GM10266 (cell line): Measurements from ENCODE around the gene MCM3AP.

ENCODE experiments used
- DNase-seq: peaks from one replicate; pipeline ENCODE4 v3.0.0; 2012; ENCODE audit errors: extremely low spot score
- TF ChIP-seq, protein P1 (sequence below): IDR thresholded peaks from 2 replicates; pipeline ENCODE4 v1.5.1; 2012; ENCODE audit warnings: mild to moderate bottlenecking, low read depth; ENCODE audit not compliant: control insufficient read depth, insufficient read depth; ENCODE audit errors: missing control alignments

The MCM3AP gene

GRCh38 chr21:46295996-46296752 is 10.8 kb upstream of the MCM3AP start:
- TF ChIP-seq, protein P1, sequence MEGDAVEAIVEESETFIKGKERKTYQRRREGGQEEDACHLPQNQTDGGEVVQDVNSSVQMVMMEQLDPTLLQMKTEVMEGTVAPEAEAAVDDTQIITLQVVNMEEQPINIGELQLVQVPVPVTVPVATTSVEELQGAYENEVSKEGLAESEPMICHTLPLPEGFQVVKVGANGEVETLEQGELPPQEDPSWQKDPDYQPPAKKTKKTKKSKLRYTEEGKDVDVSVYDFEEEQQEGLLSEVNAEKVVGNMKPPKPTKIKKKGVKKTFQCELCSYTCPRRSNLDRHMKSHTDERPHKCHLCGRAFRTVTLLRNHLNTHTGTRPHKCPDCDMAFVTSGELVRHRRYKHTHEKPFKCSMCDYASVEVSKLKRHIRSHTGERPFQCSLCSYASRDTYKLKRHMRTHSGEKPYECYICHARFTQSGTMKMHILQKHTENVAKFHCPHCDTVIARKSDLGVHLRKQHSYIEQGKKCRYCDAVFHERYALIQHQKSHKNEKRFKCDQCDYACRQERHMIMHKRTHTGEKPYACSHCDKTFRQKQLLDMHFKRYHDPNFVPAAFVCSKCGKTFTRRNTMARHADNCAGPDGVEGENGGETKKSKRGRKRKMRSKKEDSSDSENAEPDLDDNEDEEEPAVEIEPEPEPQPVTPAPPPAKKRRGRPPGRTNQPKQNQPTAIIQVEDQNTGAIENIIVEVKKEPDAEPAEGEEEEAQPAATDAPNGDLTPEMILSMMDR = no peak
- DNase-seq = peak; percentile 84

DNA sequence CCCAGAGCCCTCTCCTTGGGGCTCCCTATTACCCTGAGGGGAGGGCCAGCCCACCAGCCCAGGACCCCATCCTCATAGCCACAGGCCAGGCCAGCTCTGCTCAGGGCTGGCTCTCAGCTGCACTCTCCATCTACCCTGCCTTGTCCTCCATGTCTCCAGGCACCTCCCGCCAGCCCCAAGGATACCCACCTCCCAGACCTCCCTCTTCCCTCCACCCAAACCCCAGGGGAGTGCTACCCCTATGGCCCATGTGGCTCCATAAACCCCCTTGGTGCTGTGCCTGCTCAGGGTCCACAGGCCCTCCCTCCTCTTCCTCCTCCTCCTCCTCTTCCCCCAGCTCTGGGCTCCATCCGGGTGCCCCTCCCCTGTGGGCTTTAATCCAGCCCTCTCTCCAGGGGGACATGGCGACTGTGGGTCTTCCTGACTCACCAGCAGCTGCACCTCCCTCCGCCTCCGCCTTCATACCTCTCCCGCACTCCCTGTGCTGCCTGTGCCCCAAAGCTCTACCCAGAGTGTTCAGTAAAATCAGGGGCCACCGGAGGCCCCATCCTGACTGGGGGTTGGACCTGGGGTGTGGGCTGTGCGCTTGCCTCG is 9.9 kb upstream of the MCM3AP start:
- TF ChIP-seq, protein P1 = no peak
- no peak for DNase-seq

GRCh38 chr21:46294647-46295176 is 9.3 kb upstream of the MCM3AP start:
- DNase-seq = peak; percentile 68
- TF ChIP-seq, protein P1 = no peak

- TF ChIP-seq, protein P1 = no peak
Measured at GRCh38 chr21:46291561-46291960, 6.2 kb upstream of the MCM3AP start.

GRCh38 chr21:46289655-46290179 is 4.3 kb upstream of the MCM3AP start:
- TF ChIP-seq, protein P1 = no peak
- no peak for DNase-seq

More at GRCh38 chr21:46291561-46291960, 6.2 kb upstream of the MCM3AP start:
- DNase-seq = no peak

DNA sequence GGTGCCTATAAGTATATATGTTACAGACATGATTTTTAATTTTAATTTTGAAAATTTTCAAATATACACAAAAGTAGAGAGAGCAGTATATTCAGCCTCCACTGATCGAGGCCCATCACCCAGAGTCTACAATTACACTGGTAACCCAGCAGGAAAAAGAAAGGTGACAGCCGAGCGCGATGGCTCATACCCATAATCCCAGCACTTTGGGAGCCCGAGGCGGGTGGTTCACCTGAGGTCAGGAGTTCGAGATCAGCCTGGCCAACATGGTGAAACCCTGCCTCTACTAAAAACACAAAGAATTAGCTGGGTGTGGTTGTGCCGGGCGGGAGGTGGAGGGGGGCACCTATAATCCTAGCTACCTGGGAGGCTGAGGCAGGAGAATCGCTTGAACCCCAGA is 2.1 kb upstream of the MCM3AP start:
- TF ChIP-seq, protein P1 = no peak
- DNase-seq = no peak

DNA sequence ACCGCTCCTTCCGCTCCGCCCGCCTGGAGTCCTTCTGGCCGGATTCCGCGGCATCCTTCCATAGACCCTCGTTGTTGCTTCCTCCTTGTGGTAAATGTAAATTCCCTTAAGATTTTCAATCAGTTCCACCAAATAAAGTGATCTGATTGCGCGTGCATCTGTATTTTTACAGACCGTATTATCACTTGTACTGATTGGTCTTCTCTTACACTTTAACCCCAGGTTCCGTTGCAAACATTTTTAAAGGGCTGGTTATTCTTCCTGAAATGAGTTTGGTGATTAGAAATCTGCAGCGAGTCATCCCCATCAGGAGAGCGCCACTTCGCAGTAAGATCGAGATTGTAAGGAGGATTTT is 1.2 kb upstream of the MCM3AP start:
- DNase-seq = no peak
- TF ChIP-seq, protein P1 = no peak
